GM21381 (cell line): ENCODE data around the gene DCK.
"Not testable (repeated sequence)": the region's sequence is repeated elsewhere in the genome, so short reads cannot be mapped to it uniquely, and the experiment has no call there.

ENCODE experiments used
- ATAC-seq: cut with Tn5 transposase; IDR thresholded peaks from one replicate; pipeline ENCODE4 v1.9.1; 2021; ENCODE audit warnings: mild to moderate bottlenecking, moderate library complexity; ENCODE audit not compliant: unreplicated experiment

The DCK gene

GRCh38 chr4:70999639-71000038, 6.2 kb downstream of the DCK start:
- ATAC-seq, result not testable (repeated sequence)

GRCh38 chr4:71001363-71001762, 7.9 kb downstream of the DCK start:
- ATAC-seq, result not testable (repeated sequence)

- ATAC-seq, result no peak
Measured at GRCh38 chr4:71004281-71004851, 10.9 kb downstream of the DCK start.

- not testable (repeated sequence) for ATAC-seq
Measured at GRCh38 chr4:71005025-71005424, 11.6 kb downstream of the DCK start.

GRCh38 chr4:71006203-71006907, 12.9 kb downstream of the DCK start:
- ATAC-seq, result peak; percentile 83

- no peak for ATAC-seq
Measured at GRCh38 chr4:71008196-71008595, 14.7 kb downstream of the DCK start.

GRCh38 chr4:71009086-71009485, 15.6 kb downstream of the DCK start:
- no peak for ATAC-seq

- no peak for ATAC-seq
Measured at GRCh38 chr4:71009890-71010588, 16.6 kb downstream of the DCK start.

- no peak for ATAC-seq
Measured at GRCh38 chr4:71011451-71011850, 18.0 kb downstream of the DCK start.

GRCh38 chr4:71017391-71017790, 23.9 kb downstream of the DCK start:
- not testable (repeated sequence) for ATAC-seq

GRCh38 chr4:71020611-71021010, 27.2 kb downstream of the DCK start:
- no peak for ATAC-seq

- ATAC-seq, result no peak
Measured at GRCh38 chr4:71025654-71026053, 32.2 kb downstream of the DCK start.

GRCh38 chr4:71026086-71026485, 32.6 kb downstream of the DCK start:
- ATAC-seq, result no peak

- no peak for ATAC-seq
Measured at GRCh38 chr4:71027611-71028010, 34.2 kb downstream of the DCK start.

GRCh38 chr4:71029504-71029903, 36.1 kb downstream of the DCK start:
- no peak for ATAC-seq

- ATAC-seq, result not testable (repeated sequence)
Measured at GRCh38 chr4:71032106-71032505, 38.7 kb downstream of the DCK start.

- ATAC-seq, result no peak
Measured at GRCh38 chr4:71045256-71045655, 51.8 kb downstream of the DCK start.

- no peak for ATAC-seq
Measured at GRCh38 chr4:71049395-71049794, 55.9 kb downstream of the DCK start.

- ATAC-seq, result no peak
Measured at GRCh38 chr4:71050809-71051208, 57.4 kb downstream of the DCK start.

- no peak for ATAC-seq
Measured at GRCh38 chr4:71052034-71052433, 58.6 kb downstream of the DCK start.

- ATAC-seq, result no peak
Measured at GRCh38 chr4:71052716-71053115, 59.3 kb downstream of the DCK start.

GRCh38 chr4:71053613-71054012, 60.2 kb downstream of the DCK start:
- ATAC-seq, result not testable (repeated sequence)
